WTC11 (cell line): ENCODE measurements around the gene PKP4. TPM values are rescaled to one million over a fixed set of nuclear protein-coding genes. Genes with fewer than 3 reads are reported as not detected.

Source experiments
- ATAC-seq: fragments of 200-7000 bp; cut with Tn5 transposase; 2 replicates; pipeline ENCODE4 v1.10.0; 2021; ENCODE audit warnings: mild to moderate bottlenecking, moderate library complexity
- CTCF ChIA-PET: fragments of 300-600 bp; sonication (Branson Sonifier 250); formaldehyde crosslinking; loops from one replicate; lab custom pipeline; 2021; ENCODE audit warnings: antibody characterized with exemption; lab: Charles Lee
- POLR2A ChIA-PET: fragments of 350-600 bp; sonication (Branson Sonifier 250); formaldehyde crosslinking; loops from one replicate; lab custom pipeline; 2021; ENCODE audit warnings: antibody characterized with exemption; lab: Charles Lee
- DNase-seq: peaks from one replicate; pipeline ENCODE4 v3.0.0; 2021; ENCODE audit warnings: low spot score
- H3K27ac Mint-ChIP-seq: 2 replicates; pipeline ENCODE4 v1.8.0; 2021; ENCODE audit warnings: mixed read lengths
- H3K27me3 Mint-ChIP-seq: 2 replicates; pipeline ENCODE4 v1.8.0; 2021; ENCODE audit warnings: low read depth, mild to moderate bottlenecking, moderate library complexity, mixed read lengths
- H3K36me3 Mint-ChIP-seq: 2 replicates; pipeline ENCODE4 v1.8.0; 2021; ENCODE audit warnings: mixed read lengths
- H3K4me1 Mint-ChIP-seq: 2 replicates; pipeline ENCODE4 v1.8.0; 2022; ENCODE audit warnings: mixed read lengths
- H3K4me3 Mint-ChIP-seq: 2 replicates; pipeline ENCODE4 v1.8.0; 2021; ENCODE audit warnings: mild to moderate bottlenecking, moderate library complexity, mixed read lengths
- H3K9me3 Mint-ChIP-seq: 2 replicates; pipeline ENCODE4 v1.8.0; 2021; ENCODE audit warnings: mixed read lengths
- AFF4 ChIP-seq: sonication (generic); formaldehyde crosslinking; IDR thresholded peaks from 2 replicates; pipeline ENCODE4 v1.8.1; 2023; ENCODE audit warnings: mild to moderate bottlenecking, missing genetic modification reagents, borderline replicate concordance
- AR ChIP-seq: fragments of 250-450 bp; sonication (Bioruptor Pico); IDR thresholded peaks from 2 replicates; pipeline ENCODE4 v1.9.0; 2021; ENCODE audit warnings: mild to moderate bottlenecking
- E2F4 ChIP-seq: sonication (generic); formaldehyde crosslinking; IDR thresholded peaks from 2 replicates; pipeline ENCODE4 v1.8.1; 2022; ENCODE audit warnings: low read depth, mild to moderate bottlenecking, moderate library complexity, missing genetic modification reagents, borderline replicate concordance
- E2F5 ChIP-seq: sonication (generic); formaldehyde crosslinking; IDR thresholded peaks from 2 replicates; pipeline ENCODE4 v1.8.1; 2022; ENCODE audit warnings: mild to moderate bottlenecking, moderate library complexity, missing genetic modification reagents
- EMX1 ChIP-seq: fragments of 250-450 bp; sonication (Bioruptor Pico); IDR thresholded peaks from 2 replicates; pipeline ENCODE4 v1.8.0; 2021; ENCODE audit warnings: mild to moderate bottlenecking
- JUN ChIP-seq: sonication (generic); formaldehyde crosslinking; IDR thresholded peaks from 2 replicates; pipeline ENCODE4 v1.8.0; 2023; ENCODE audit warnings: mild to moderate bottlenecking, missing genetic modification reagents
- MXD4 ChIP-seq: fragments of 250-450 bp; sonication (Bioruptor Pico); IDR thresholded peaks from 2 replicates; pipeline ENCODE4 v1.8.0; 2021; ENCODE audit warnings: mild to moderate bottlenecking, moderate library complexity, borderline replicate concordance
- NR3C1 ChIP-seq: sonication (generic); formaldehyde crosslinking; conservative IDR thresholded peaks from 2 replicates; pipeline ENCODE4 v1.8.1; 2023; ENCODE audit warnings: low read depth, mild to moderate bottlenecking, missing genetic modification reagents
- OVOL2 ChIP-seq: fragments of 250-450 bp; sonication (Bioruptor Pico); IDR thresholded peaks from 2 replicates; pipeline ENCODE4 v1.9.0; 2021; ENCODE audit warnings: mild to moderate bottlenecking, borderline replicate concordance
- PREB ChIP-seq: sonication (generic); formaldehyde crosslinking; IDR thresholded peaks from 2 replicates; pipeline ENCODE4 v1.8.1; 2022; ENCODE audit warnings: mild to moderate bottlenecking, missing genetic modification reagents, moderate library complexity, borderline replicate concordance
- PRRX2 ChIP-seq: fragments of 250-450 bp; sonication (Bioruptor Pico); IDR thresholded peaks from 2 replicates; pipeline ENCODE4 v1.8.0; 2021; ENCODE audit warnings: mild to moderate bottlenecking
- RORB ChIP-seq: fragments of 250-450 bp; sonication (Bioruptor Pico); IDR thresholded peaks from 2 replicates; pipeline ENCODE4 v1.9.0; 2021; ENCODE audit warnings: mild to moderate bottlenecking
- STAT6 ChIP-seq: sonication (generic); formaldehyde crosslinking; conservative IDR thresholded peaks from 2 replicates; pipeline ENCODE4 v1.8.1; 2023; ENCODE audit warnings: mild to moderate bottlenecking, low read depth, missing genetic modification reagents, moderate library complexity
- TEAD4 ChIP-seq: sonication (generic); formaldehyde crosslinking; IDR thresholded peaks from 2 replicates; pipeline ENCODE4 v1.8.0; 2022; ENCODE audit warnings: mild to moderate bottlenecking, missing genetic modification reagents
- USF2 ChIP-seq: sonication (generic); formaldehyde crosslinking; IDR thresholded peaks from 2 replicates; pipeline ENCODE4 v1.8.1; 2023; ENCODE audit warnings: mild to moderate bottlenecking, missing genetic modification reagents, moderate library complexity
- ZBTB21 ChIP-seq: sonication (generic); formaldehyde crosslinking; IDR thresholded peaks from 2 replicates; pipeline ENCODE4 v1.8.1; 2023; ENCODE audit warnings: mild to moderate bottlenecking, missing genetic modification reagents, borderline replicate concordance
- ZMAT4 ChIP-seq: fragments of 250-450 bp; sonication (Bioruptor Pico); IDR thresholded peaks from 2 replicates; pipeline ENCODE4 v1.9.0; 2021; ENCODE audit warnings: mild to moderate bottlenecking
- ZNF138 ChIP-seq: sonication (generic); formaldehyde crosslinking; conservative IDR thresholded peaks from 2 replicates; pipeline ENCODE4 v1.8.1; 2022; ENCODE audit warnings: mild to moderate bottlenecking, moderate library complexity, missing genetic modification reagents
- ZNF317 ChIP-seq: sonication (generic); formaldehyde crosslinking; IDR thresholded peaks from 2 replicates; pipeline ENCODE4 v1.8.1; 2023; ENCODE audit warnings: low read depth, mild to moderate bottlenecking, moderate library complexity, missing genetic modification reagents, borderline replicate concordance
- ZNF396 ChIP-seq: fragments of 250-450 bp; sonication (Bioruptor Pico); IDR thresholded peaks from 2 replicates; pipeline ENCODE4 v1.8.0; 2021; ENCODE audit warnings: mild to moderate bottlenecking, moderate library complexity, borderline replicate concordance
- ZNF512 ChIP-seq: sonication (generic); formaldehyde crosslinking; IDR thresholded peaks from 2 replicates; pipeline ENCODE4 v1.8.1; 2022; ENCODE audit warnings: missing genetic modification reagents, borderline replicate concordance
- total RNA-seq: library from RNA; stranded (reverse); gene quantifications from 3 replicates; pipeline ENCODE4 v1.2.3, GENCODE V29; 2021

Gene PKP4
- total RNA-seq, 1 experiment from 2014 or later: 78.9 TPM

GRCh38 chr2:158498749-158499136 lies 42.0 kb downstream of the PKP4 start (continued):
- no peak for TF ChIP-seq ZNF138 (CRISPR knock-in tag)
- no peak for TF ChIP-seq EMX1
- no peak for TF ChIP-seq ZMAT4 (CRISPR knock-in tag)
- no peak for TF ChIP-seq ZNF396 (CRISPR knock-in tag)
- no peak for TF ChIP-seq PRRX2 (CRISPR knock-in tag)
- TF ChIP-seq AFF4 (CRISPR knock-in tag): no peak
- TF ChIP-seq E2F5 (CRISPR knock-in tag): no peak
- no peak for TF ChIP-seq PREB (CRISPR knock-in tag)
- no peak for TF ChIP-seq TEAD4 (CRISPR knock-in tag)
- TF ChIP-seq MXD4 (CRISPR knock-in tag): no peak
- TF ChIP-seq ZNF317: no peak
- no peak for TF ChIP-seq OVOL2 (CRISPR knock-in tag)

GRCh38 chr2:158499383-158499782 lies 42.6 kb downstream of the PKP4 start:
- no peak for ATAC-seq
- Mint-ChIP-seq H3K4me3 (no peak overlapping the region), H3K27me3 (no peaks in the 10 kb centered on the region), H3K27ac (no peak overlapping the region), H3K36me3 (no peaks in the 10 kb centered on the region), H3K9me3 (no peaks in the 10 kb centered on the region), H3K4me1 (peaks cover 34% of the 10 kb centered on the region)
- CTCF ChIA-PET: interaction anchor here (0.7 kb wide), 1 partner anchor 30 kb away, joined by 3 read pairs; no protein-coding TSS in a partner anchor
- DNase-seq: no peak
- POLR2A ChIA-PET: interaction anchor here (0.6 kb wide), 1 partner anchor 234 kb away, joined by 3 read pairs; no protein-coding TSS in a partner anchor
- no peak for TF ChIP-seq E2F4
- no peak for TF ChIP-seq RORB
- no peak for TF ChIP-seq AR (CRISPR knock-in tag)
- no peak for TF ChIP-seq NR3C1 (CRISPR knock-in tag)
- no peak for TF ChIP-seq JUN (CRISPR knock-in tag)
- TF ChIP-seq USF2 (CRISPR knock-in tag): no peak
- TF ChIP-seq PRRX2 (CRISPR knock-in tag): no peak
- TF ChIP-seq ZNF512 (CRISPR knock-in tag): no peak
- TF ChIP-seq STAT6 (CRISPR knock-in tag): no peak
- TF ChIP-seq ZBTB21 (CRISPR knock-in tag): no peak
